ENCODE measurements around the gene CYFIP2.

CYFIP2 gene

DNA sequence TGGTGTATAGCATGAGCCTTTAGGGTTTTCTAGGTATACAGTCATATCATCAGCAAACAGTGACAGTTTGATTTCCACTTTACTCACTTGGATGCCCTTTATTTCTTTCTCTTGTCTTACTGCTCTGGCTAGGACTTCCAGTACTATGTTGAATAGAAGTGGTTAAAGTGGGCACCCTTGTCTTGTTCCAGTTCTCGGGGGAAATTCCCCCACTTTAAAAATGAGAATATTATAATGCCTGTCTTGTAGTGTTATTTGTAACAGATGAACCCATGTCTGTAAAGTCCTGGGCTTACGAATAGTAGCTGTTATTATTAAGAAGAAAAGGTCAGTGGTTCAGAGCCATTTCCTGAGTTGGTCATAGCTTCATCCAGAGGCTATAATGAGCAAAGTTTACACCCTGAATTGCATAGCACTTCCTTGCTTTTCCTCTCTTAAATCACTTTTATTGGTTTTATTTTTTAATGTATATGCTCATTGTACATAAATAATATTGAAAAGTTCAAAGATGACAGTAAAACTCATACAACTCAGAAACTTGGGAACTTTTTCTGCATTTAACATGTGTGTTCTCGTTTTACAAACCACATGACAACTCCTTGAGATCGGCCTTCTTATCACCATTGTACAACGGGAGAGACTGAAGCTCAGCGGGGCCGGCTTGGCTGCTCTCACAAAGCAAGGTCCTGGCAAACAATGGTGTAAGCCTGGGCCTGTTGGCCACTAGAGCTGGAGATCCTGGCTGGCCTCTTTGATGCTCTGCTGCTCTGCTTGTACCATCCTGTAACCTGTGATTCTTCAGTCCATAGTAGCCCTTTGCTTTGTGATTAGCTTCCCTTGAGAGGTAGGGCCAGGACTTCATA is 85.2 kb downstream of the CYFIP2 start:
- no peak for DNase-seq (ENCODE audit: insufficient read length)
- no peak for TF ChIP-seq POLR2A (IDR thresholded peaks at IDR 0.05; ENCODE audit: low read depth, low read length)
- no peak for TF ChIP-seq TAF1 (IDR thresholded peaks at IDR 0.05; ENCODE audit: borderline replicate concordance, low read depth, low read length)
- no peak for TF ChIP-seq POLR2AphosphoS5 (IDR thresholded peaks at IDR 0.05; ENCODE audit: low read depth, low read length)
- peak; percentile 57 for FAIRE-seq

DNA sequence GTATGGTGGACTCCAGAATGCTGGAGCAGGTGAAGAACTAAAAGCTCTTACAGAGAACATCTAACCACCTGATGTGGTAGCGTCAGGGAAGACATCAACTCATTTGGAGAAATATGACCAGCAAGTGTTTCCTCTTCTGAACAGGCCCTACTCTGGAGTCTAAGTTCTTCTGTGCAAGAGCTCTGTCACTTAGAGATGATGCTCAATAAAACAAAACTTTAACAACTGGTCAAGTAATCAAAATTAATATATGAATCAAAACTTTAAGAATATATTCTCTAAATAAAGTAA is 85.8 kb downstream of the CYFIP2 start:
- DNase-seq (ENCODE audit: insufficient read length) = no peak
- FAIRE-seq = no peak
- TF ChIP-seq POLR2AphosphoS5 (IDR thresholded peaks at IDR 0.05; ENCODE audit: low read depth, low read length) (no peak), POLR2A (IDR thresholded peaks at IDR 0.05; ENCODE audit: low read depth, low read length) (no peak), TAF1 (IDR thresholded peaks at IDR 0.05; ENCODE audit: borderline replicate concordance, low read depth, low read length) (no peak)

DNA sequence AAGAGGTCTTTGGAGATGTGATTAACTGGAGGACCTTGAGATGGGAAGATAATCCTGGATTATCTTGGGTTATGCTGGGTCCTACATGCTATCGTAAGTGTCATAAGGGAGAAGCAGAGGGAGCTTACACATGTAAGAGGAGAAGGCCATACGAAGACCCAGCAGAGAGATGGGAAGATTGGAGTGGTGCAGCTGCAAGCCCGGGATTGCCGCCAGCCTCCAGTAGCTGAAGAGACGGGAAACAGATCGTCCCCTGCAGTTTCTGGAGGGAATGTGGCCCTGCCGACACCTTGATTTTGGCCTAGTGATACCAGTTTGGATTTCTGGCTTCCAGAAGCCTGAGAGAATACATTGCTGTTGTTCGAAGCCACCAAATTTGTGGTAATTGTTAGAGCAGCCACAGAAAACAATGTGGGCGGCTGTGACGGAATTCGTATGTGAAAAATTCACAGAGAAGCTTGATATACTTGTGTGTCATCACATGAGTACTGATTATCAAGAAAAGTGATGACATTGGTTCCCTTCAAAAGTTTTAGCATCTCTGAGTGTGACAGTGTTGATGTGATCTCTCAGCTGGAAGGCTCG is 86.9 kb downstream of the CYFIP2 start:
- TF ChIP-seq POLR2A (IDR thresholded peaks at IDR 0.05; ENCODE audit: low read depth, low read length) (no peak), TAF1 (IDR thresholded peaks at IDR 0.05; ENCODE audit: borderline replicate concordance, low read depth, low read length) (no peak), POLR2AphosphoS5 (IDR thresholded peaks at IDR 0.05; ENCODE audit: low read depth, low read length) (no peak)
- DNase-seq (ENCODE audit: insufficient read length) (no peak), FAIRE-seq (no peak)

DNA sequence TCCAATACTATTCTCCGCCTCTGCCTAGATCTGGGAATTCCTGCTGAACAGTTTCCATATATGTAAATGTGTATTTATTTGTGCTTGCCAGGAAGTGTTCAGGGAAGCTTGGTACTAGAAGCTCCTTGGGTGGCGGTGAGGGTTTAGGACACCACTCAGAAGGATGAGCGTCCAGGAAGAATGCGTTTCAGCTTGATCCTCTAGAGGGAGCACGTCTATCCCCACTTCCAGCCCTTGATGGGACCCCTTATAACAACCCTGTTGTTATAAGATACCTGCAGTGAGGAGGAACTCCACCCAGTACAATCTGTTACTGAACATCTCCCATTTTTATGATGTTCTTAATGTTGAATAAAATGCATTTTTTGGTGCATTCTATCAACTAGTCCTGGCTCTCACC is 88.9 kb downstream of the CYFIP2 start:
- FAIRE-seq (no peak), DNase-seq (ENCODE audit: insufficient read length) (no peak)
- TF ChIP-seq POLR2AphosphoS5 (IDR thresholded peaks at IDR 0.05; ENCODE audit: low read depth, low read length) (no peak), POLR2A (IDR thresholded peaks at IDR 0.05; ENCODE audit: low read depth, low read length) (no peak), TAF1 (IDR thresholded peaks at IDR 0.05; ENCODE audit: borderline replicate concordance, low read depth, low read length) (no peak)

DNA sequence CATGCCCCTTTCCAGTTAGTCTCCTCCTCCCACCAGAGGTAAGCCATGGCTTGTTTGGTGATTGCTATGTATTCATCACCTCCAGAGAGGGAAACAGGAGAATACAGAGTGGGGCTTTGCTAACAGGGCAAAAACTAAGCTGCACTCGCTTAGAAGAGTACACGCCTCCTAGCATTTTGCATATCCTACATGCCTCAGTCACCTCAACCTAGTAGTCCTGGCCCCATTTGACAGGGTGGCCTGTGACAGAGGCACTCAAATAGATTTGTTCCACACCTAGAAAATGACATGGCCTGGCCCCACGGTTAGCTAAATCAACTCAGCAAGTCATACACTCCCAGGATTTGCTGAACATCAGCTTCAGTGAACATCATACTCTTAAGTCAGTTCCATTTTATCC is 90.7 kb downstream of the CYFIP2 start:
- TF ChIP-seq POLR2AphosphoS5 (IDR thresholded peaks at IDR 0.05; ENCODE audit: low read depth, low read length) (no peak), POLR2A (IDR thresholded peaks at IDR 0.05; ENCODE audit: low read depth, low read length) (no peak), TAF1 (IDR thresholded peaks at IDR 0.05; ENCODE audit: borderline replicate concordance, low read depth, low read length) (no peak)
- DNase-seq (ENCODE audit: insufficient read length) (no peak), FAIRE-seq (no peak)

DNA sequence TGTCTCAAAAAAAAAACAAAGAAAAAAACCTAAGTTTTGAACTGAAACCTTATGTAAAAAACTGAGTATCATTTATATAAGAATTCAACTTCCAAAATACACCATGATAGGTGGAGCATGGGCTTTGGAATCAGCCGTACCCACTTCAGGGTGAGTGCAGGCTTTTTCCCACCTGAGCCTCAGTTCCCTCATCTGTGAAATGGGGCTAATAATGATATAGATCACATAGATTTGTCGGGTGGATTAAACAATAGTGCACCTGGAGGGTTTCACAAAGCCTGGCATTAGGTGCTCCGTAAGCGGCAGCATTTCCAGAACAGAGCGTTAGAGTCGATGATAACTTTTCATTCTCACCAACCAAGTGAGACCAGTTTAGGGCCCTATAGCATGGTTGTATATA is 91.9 kb downstream of the CYFIP2 start:
- FAIRE-seq = no peak
- no peak for DNase-seq (ENCODE audit: insufficient read length)
- TF ChIP-seq TAF1 (IDR thresholded peaks at IDR 0.05; ENCODE audit: borderline replicate concordance, low read depth, low read length) (no peak), POLR2AphosphoS5 (IDR thresholded peaks at IDR 0.05; ENCODE audit: low read depth, low read length) (no peak), POLR2A (IDR thresholded peaks at IDR 0.05; ENCODE audit: low read depth, low read length) (no peak)

DNA sequence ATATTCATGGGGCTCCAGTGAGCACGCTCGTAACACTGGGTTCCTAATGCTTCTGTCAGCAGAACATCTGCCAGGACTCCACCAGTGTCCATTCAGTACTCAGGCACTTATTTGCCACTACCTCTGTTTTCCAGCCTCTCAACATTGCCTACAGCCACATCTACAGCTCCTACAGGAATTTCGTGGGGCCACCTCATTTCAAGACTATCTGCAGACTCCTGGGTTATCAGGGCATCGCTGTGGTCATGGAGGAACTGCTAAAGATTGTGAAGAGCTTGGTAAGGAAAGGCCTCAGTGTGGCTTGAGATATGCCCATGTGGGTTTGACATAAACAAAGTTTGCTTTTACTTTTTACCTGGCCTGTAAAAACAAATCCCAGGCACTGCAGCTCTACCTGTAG is 92.9 kb downstream of the CYFIP2 start:
- no peak for FAIRE-seq
- TF ChIP-seq TAF1 (IDR thresholded peaks at IDR 0.05; ENCODE audit: borderline replicate concordance, low read depth, low read length) (no peak), POLR2AphosphoS5 (IDR thresholded peaks at IDR 0.05; ENCODE audit: low read depth, low read length) (no peak), POLR2A (IDR thresholded peaks at IDR 0.05; ENCODE audit: low read depth, low read length) (no peak)
- no peak for DNase-seq (ENCODE audit: insufficient read length)

DNA sequence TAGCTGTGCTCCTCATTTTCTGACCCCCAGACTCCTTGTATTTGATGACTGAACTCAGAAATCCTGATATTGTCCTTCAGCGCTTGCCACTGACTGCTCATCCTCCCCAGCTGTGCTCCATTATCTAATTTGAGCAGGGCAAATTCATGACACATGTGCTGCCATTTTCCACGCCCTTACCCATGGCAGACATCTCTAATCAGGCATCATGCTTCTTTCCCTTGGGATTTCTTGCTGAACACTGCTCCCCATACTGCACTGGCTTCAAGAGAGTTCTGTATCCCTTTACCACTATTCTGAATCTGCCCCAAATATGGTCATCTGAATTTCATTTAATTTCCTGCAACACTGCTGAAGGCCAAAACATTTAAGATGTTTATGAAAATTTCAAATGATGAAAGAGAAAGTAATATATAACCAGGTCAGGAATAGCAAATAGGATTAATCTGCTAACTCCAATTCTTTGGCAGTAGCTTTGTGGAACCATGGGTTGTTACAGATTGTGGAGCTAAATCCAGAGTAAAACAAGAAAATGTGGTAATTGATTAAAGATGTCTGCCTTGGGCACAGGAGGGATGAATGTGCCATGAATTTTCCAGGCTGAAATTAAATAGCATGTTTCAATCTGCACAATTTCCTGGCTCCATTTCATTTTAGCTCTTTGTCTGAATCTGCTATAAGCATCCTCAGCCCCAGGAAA is 93.6 kb downstream of the CYFIP2 start:
- FAIRE-seq (no peak), DNase-seq (ENCODE audit: insufficient read length) (no peak)
- TF ChIP-seq TAF1 (IDR thresholded peaks at IDR 0.05; ENCODE audit: borderline replicate concordance, low read depth, low read length) (no peak), POLR2AphosphoS5 (IDR thresholded peaks at IDR 0.05; ENCODE audit: low read depth, low read length) (no peak), POLR2A (IDR thresholded peaks at IDR 0.05; ENCODE audit: low read depth, low read length) (no peak)

DNA sequence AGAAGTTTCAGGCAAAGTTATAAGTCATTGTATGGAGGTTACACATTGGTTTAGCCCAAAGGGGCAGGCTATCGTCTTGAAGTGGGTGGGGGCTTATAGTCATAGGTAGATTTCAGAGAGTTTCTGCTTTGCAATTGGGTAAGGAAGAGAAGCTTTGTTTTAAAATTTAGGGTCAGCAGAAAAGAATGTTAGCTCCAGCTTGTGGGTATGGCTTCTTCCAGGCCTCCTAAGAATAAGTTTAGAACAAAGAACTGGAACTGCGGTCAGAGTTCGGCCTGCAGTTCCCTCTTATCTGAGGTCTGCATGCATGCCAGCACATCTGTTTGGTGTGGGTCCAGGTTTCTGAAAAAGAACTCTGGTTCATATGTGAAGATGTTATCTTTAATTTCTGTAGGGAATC is 96.1 kb downstream of the CYFIP2 start:
- DNase-seq (ENCODE audit: insufficient read length) = no peak
- TF ChIP-seq POLR2AphosphoS5 (IDR thresholded peaks at IDR 0.05; ENCODE audit: low read depth, low read length) (no peak), TAF1 (IDR thresholded peaks at IDR 0.05; ENCODE audit: borderline replicate concordance, low read depth, low read length) (no peak), POLR2A (IDR thresholded peaks at IDR 0.05; ENCODE audit: low read depth, low read length) (no peak)
- FAIRE-seq = no peak

DNA sequence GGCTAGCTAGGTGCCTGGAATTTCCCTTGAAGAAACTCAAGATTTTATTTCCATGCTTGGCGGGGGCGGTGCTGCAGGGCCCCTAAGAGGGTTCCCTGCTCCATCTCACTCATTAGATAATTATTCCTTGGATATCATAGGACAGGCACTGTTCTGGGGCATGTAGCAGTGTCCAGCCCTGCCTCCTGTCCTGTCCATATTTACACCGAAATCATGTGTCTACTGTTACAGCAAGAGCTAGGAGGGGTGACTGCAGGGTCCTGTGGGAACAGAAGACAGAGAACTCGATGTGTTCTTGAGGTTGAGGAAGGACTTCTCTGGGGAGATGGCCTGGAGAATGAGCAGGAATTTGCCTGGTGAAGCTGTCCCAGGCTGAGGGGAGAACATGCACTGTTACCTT is 96.6 kb downstream of the CYFIP2 start:
- DNase-seq (ENCODE audit: insufficient read length) = no peak
- TF ChIP-seq POLR2A (IDR thresholded peaks at IDR 0.05; ENCODE audit: low read depth, low read length) (no peak), POLR2AphosphoS5 (IDR thresholded peaks at IDR 0.05; ENCODE audit: low read depth, low read length) (no peak), TAF1 (IDR thresholded peaks at IDR 0.05; ENCODE audit: borderline replicate concordance, low read depth, low read length) (no peak)
- no peak for FAIRE-seq

DNA sequence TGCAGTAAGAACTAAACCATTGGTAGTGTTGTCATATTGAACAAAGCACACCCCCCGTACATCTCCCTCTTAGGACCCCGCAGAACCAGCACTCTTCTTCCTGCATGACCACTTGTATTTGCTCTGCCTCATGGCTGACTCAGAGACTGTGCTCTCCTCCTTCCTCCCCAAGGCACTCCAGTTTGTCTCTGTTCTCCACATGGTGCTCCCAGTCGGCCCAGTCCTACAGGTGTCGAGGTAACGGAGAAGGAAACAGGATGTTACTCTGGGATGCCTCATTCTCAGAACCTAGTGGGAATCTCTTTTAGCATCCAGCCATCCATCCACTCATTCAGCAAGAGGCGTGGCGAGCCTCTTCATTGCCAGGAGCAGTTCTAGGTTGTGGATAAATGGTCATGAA is 97.1 kb downstream of the CYFIP2 start:
- DNase-seq (ENCODE audit: insufficient read length) = no peak
- TF ChIP-seq POLR2AphosphoS5 (IDR thresholded peaks at IDR 0.05; ENCODE audit: low read depth, low read length) (no peak), POLR2A (IDR thresholded peaks at IDR 0.05; ENCODE audit: low read depth, low read length) (no peak), TAF1 (IDR thresholded peaks at IDR 0.05; ENCODE audit: borderline replicate concordance, low read depth, low read length) (no peak)
- no peak for FAIRE-seq

DNA sequence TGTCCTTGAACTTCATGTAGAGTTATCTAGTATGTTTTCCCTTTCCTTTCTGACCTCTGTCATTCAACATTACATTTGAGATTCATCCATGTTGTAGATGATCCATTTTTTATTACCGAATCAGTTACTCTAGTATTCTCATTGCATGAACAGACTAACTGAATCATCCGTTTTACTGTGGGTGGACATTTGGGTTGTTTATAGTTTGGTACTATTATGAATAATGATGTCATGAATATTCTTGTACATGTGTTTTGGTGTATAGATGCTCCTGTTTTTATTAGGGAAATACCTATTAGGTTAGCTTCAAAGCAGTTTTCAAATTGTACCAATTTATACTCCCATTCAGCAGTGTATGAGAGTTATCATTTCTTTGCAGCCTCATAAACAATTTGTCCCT is 99.8 kb downstream of the CYFIP2 start:
- DNase-seq (ENCODE audit: insufficient read length) (no peak), FAIRE-seq (no peak)
- TF ChIP-seq POLR2A (IDR thresholded peaks at IDR 0.05; ENCODE audit: low read depth, low read length) (no peak), TAF1 (IDR thresholded peaks at IDR 0.05; ENCODE audit: borderline replicate concordance, low read depth, low read length) (no peak), POLR2AphosphoS5 (IDR thresholded peaks at IDR 0.05; ENCODE audit: low read depth, low read length) (no peak)
